Measurements from ENCODE around the gene ABCG8.

ABCG8 gene

GRCh38 chr2:43842866-43843226, 4.1 kb downstream of the ABCG8 start:
- no peak overlapping the region for H3K4me3 ChIP-seq (ENCODE audit: control insufficient read depth, low read depth, low read length)
- DNase-seq (ENCODE audit: low read depth): no peak
- TF ChIP-seq CTCF (IDR thresholded peaks at IDR 0.05; ENCODE audit: control insufficient read depth, insufficient read depth, low read depth, low read length, missing control alignments): no peak

- no peak for TF ChIP-seq CTCF (IDR thresholded peaks at IDR 0.05; ENCODE audit: control insufficient read depth, insufficient read depth, low read depth, low read length, missing control alignments)
- no peak for DNase-seq (ENCODE audit: low read depth)
- H3K4me3 ChIP-seq (ENCODE audit: control insufficient read depth, low read depth, low read length): no peak overlapping the region
Measured at GRCh38 chr2:43845181-43845580, 6.4 kb downstream of the ABCG8 start.

- no peak for TF ChIP-seq CTCF (IDR thresholded peaks at IDR 0.05; ENCODE audit: control insufficient read depth, insufficient read depth, low read depth, low read length, missing control alignments)
- H3K4me3 ChIP-seq (ENCODE audit: control insufficient read depth, low read depth, low read length): no peak overlapping the region
- no peak for DNase-seq (ENCODE audit: low read depth)
Measured at GRCh38 chr2:43846140-43846793, 7.5 kb downstream of the ABCG8 start.

GRCh38 chr2:43848214-43848613, 9.4 kb downstream of the ABCG8 start:
- H3K4me3 ChIP-seq (ENCODE audit: control insufficient read depth, low read depth, low read length): no peak overlapping the region
- DNase-seq (ENCODE audit: low read depth): no peak
- no peak for TF ChIP-seq CTCF (IDR thresholded peaks at IDR 0.05; ENCODE audit: control insufficient read depth, insufficient read depth, low read depth, low read length, missing control alignments)

GRCh38 chr2:43851011-43851980, 12.5 kb downstream of the ABCG8 start:
- DNase-seq (ENCODE audit: low read depth): no peak
- no peak overlapping the region for H3K4me3 ChIP-seq (ENCODE audit: control insufficient read depth, low read depth, low read length)
- no peak for TF ChIP-seq CTCF (IDR thresholded peaks at IDR 0.05; ENCODE audit: control insufficient read depth, insufficient read depth, low read depth, low read length, missing control alignments)

GRCh38 chr2:43852196-43852730, 13.5 kb downstream of the ABCG8 start:
- TF ChIP-seq CTCF (IDR thresholded peaks at IDR 0.05; ENCODE audit: control insufficient read depth, insufficient read depth, low read depth, low read length, missing control alignments): no peak
- DNase-seq (ENCODE audit: low read depth): no peak
- H3K4me3 ChIP-seq (ENCODE audit: control insufficient read depth, low read depth, low read length): no peak overlapping the region

All from AG09309 (cell line).